IMR-90 (cell line): Measurements from ENCODE around the gene ARAP2. TPM values are rescaled to one million over a fixed set of nuclear protein-coding genes. Genes with fewer than 3 reads are reported as not detected.

ENCODE experiments used
- ATAC-seq: fragments of 200-7000 bp; cut with Tn5 transposase; 2 replicates; pipeline ENCODE4 v1.9.1; 2020; ENCODE audit warnings: low read depth, mild to moderate bottlenecking, moderate library complexity
- BruUV-seq: library from RNA; stranded (reverse); fragments of 400-500 nt; replicated peaks from 2 replicates; lab custom pipeline; 2021; lab: Mats Ljungman, UMichigan
- CTCF ChIA-PET: fragments of 300-600 bp; formaldehyde crosslinking; extraction: SDS; loops from one replicate; lab custom pipeline; 2021; ENCODE audit warnings: antibody characterized with exemption; lab: Yijun Ruan, JAX
- POLR2A ChIA-PET: fragments of 300-600 bp; sonication (Branson Sonifier 250); formaldehyde crosslinking; loops from one replicate; lab custom pipeline; 2022; ENCODE audit warnings: antibody characterized with exemption; ENCODE audit not compliant: unreplicated experiment; lab: Charles Lee
- DNase-seq: peaks from one replicate; pipeline ENCODE4 v3.0.0; 2013
- H2AFZ ChIP-seq: replicated peaks from 2 replicates; pipeline ENCODE3; 2013; ENCODE audit warnings: low read length, mild to moderate bottlenecking; ENCODE audit not compliant: poor library complexity
- H2AK5ac ChIP-seq: 2 replicates; pipeline ENCODE4 v1.6.1; 2013; ENCODE audit warnings: low read depth, low read length, inconsistent platforms
- H2AK9ac ChIP-seq: replicated peaks from 2 replicates; pipeline ENCODE3; 2013; ENCODE audit warnings: mild to moderate bottlenecking, low read depth, low read length, moderate library complexity; ENCODE audit not compliant: poor library complexity
- H2BK120ac ChIP-seq: 2 replicates; pipeline ENCODE4 v1.6.1; 2013; ENCODE audit warnings: low read depth, low read length, inconsistent platforms
- H2BK15ac ChIP-seq: 3 replicates; pipeline ENCODE4 v1.6.1; 2013; ENCODE audit warnings: low read depth, low read length, inconsistent platforms
- H2BK20ac ChIP-seq: 2 replicates; pipeline ENCODE4 v1.6.1; 2013; ENCODE audit warnings: low read depth, mild to moderate bottlenecking, inconsistent platforms, low read length, moderate library complexity
- H2BK5ac ChIP-seq: 2 replicates; pipeline ENCODE4 v1.6.1; 2013; ENCODE audit warnings: mild to moderate bottlenecking, low read depth, low read length, inconsistent platforms; ENCODE audit not compliant: poor library complexity, severe bottlenecking
- H3K14ac ChIP-seq: replicated peaks from 2 replicates; pipeline ENCODE4 v1.6.1; 2013; ENCODE audit warnings: low read depth, low read length, inconsistent platforms
- H3K18ac ChIP-seq: 2 replicates; pipeline ENCODE4 v1.6.1; 2013; ENCODE audit warnings: low read depth, low read length, control low read depth
- H3K23ac ChIP-seq: 2 replicates; pipeline ENCODE4 v1.6.1; 2013; ENCODE audit warnings: low read depth, low read length, inconsistent platforms
- H3K27ac ChIP-seq: 2 replicates; pipeline ENCODE4 v1.5.1; 2013; ENCODE audit warnings: mild to moderate bottlenecking, control low read depth, low read length; ENCODE audit not compliant: insufficient read depth
- H3K27me3 ChIP-seq: 2 replicates; pipeline ENCODE4 v1.6.1; 2013; ENCODE audit warnings: low read length; ENCODE audit not compliant: control insufficient read depth, insufficient read depth
- H3K36me3 ChIP-seq: 2 replicates; pipeline ENCODE4 v1.6.1; 2013; ENCODE audit warnings: low read length, mixed read lengths; ENCODE audit not compliant: control insufficient read depth, insufficient read depth
- H3K4ac ChIP-seq: 2 replicates; pipeline ENCODE4 v1.6.1; 2013; ENCODE audit warnings: low read depth, low read length, inconsistent platforms
- H3K4me1 ChIP-seq: 2 replicates; pipeline ENCODE4 v1.6.1; 2013; ENCODE audit warnings: low read length, mixed read lengths; ENCODE audit not compliant: control insufficient read depth, insufficient read depth
- H3K4me2 ChIP-seq: 2 replicates; pipeline ENCODE4 v1.6.1; 2013; ENCODE audit warnings: low read depth, mild to moderate bottlenecking, control low read depth, low read length, moderate library complexity
- H3K4me3 ChIP-seq: 2 replicates; pipeline ENCODE4 v1.5.1; 2013; ENCODE audit warnings: low read depth, mild to moderate bottlenecking, control low read depth, low read length, moderate library complexity; ENCODE audit not compliant: insufficient read depth
- H3K56ac ChIP-seq: 2 replicates; pipeline ENCODE4 v1.6.1; 2013; ENCODE audit warnings: low read length, inconsistent platforms; ENCODE audit not compliant: insufficient read depth; ENCODE audit errors: extremely low read depth
- H3K79me1 ChIP-seq, 2 experiments: 2 replicates each; pipeline ENCODE4 v1.6.1; 2013; ENCODE audit warnings: low read length in 2 of 2, inconsistent platforms in 1 of 2, low read depth in 1 of 2
- H3K9ac ChIP-seq: 2 replicates; pipeline ENCODE4 v1.6.1; 2013; ENCODE audit warnings: low read depth, low read length, control low read depth
- H3K9me1 ChIP-seq: 2 replicates; pipeline ENCODE4 v1.6.1; 2013; ENCODE audit warnings: low read length, inconsistent platforms; ENCODE audit not compliant: insufficient read depth
- H3K9me3 ChIP-seq: 2 replicates; pipeline ENCODE4 v1.6.1; 2013; ENCODE audit warnings: low read length; ENCODE audit not compliant: control insufficient read depth, insufficient read depth
- H4K20me1 ChIP-seq: 2 replicates; pipeline ENCODE4 v1.6.1; 2013; ENCODE audit warnings: low read length, inconsistent platforms; ENCODE audit not compliant: insufficient read depth
- H4K5ac ChIP-seq: 2 replicates; pipeline ENCODE4 v1.6.1; 2013; ENCODE audit warnings: mild to moderate bottlenecking, low read depth, low read length, control low read depth
- H4K8ac ChIP-seq, 2 experiments: 2 replicates each; pipeline ENCODE4 v1.6.1; 2013; ENCODE audit warnings: low read depth in 2 of 2, low read length in 2 of 2, control low read depth in 1 of 2, inconsistent platforms in 1 of 2
- H4K91ac ChIP-seq: 2 replicates; pipeline ENCODE4 v1.6.1; 2013; ENCODE audit warnings: low read depth, low read length, inconsistent platforms; ENCODE audit not compliant: insufficient read depth
- BHLHE40 ChIP-seq: fragments of 150-350 bp; IDR thresholded peaks from 2 replicates; pipeline ENCODE4 v1.6.1; 2016; ENCODE audit warnings: mild to moderate bottlenecking, low read depth, low read length
- CEBPB ChIP-seq: IDR thresholded peaks from 2 replicates; pipeline ENCODE4 v1.6.1; 2012; ENCODE audit warnings: low read depth, low read length, improper control_type of control experiment
- CHD1 ChIP-seq: IDR thresholded peaks from 2 replicates; pipeline ENCODE4 v1.6.1; 2012; ENCODE audit warnings: low read depth, low read length, improper control_type of control experiment
- FOS ChIP-seq: fragments of 150-350 bp; IDR thresholded peaks from 2 replicates; pipeline ENCODE4 v1.6.1; 2016; ENCODE audit warnings: low read depth, low read length
- MAZ ChIP-seq: IDR thresholded peaks from 2 replicates; pipeline ENCODE4 v1.6.1; 2012; ENCODE audit warnings: low read depth, mild to moderate bottlenecking, low read length, improper control_type of control experiment, moderate library complexity, borderline replicate concordance
- RCOR1 ChIP-seq: IDR thresholded peaks from 2 replicates; pipeline ENCODE4 v1.6.1; 2012; ENCODE audit warnings: mild to moderate bottlenecking, low read length, improper control_type of control experiment; ENCODE audit not compliant: insufficient replicate concordance
- SMC3 ChIP-seq: fragments of 150-350 bp; IDR thresholded peaks from 2 replicates; pipeline ENCODE4 v1.6.1; 2016; ENCODE audit warnings: low read depth, mild to moderate bottlenecking, antibody characterized with exemption, low read length, moderate library complexity
- WGBS, 2 experiments: methylation state at CpG; one replicate each; pipeline versions ENCODE4 v1.1.5 to v1.1.7; 2013; ENCODE audit warnings: missing lambda C conversion rate in 2 of 2; ENCODE audit not compliant: insufficient read length in 1 of 2; ENCODE audit errors: extremely low coverage in 2 of 2; 5-methylcytosine and 5-hydroxymethylcytosine counted together
- dilution Hi-C: fragments of 300-500 bp; cut with HindIII; formaldehyde crosslinking; loops from one replicate; pipeline ENCODE4 v1.14.3; 2018; ENCODE audit warnings: low sequenced_read_pairs; ENCODE audit not compliant: unreplicated experiment
- in situ Hi-C: fragments of 300-500 bp; cut with MboI; formaldehyde crosslinking; loops from 3 replicates; pipeline ENCODE4 v1.14.3; 2019; ENCODE audit warnings: low sequenced_read_pairs, inconsistent platforms, mixed read lengths
- intact Hi-C: fragments of 100-400 bp; cut with micrococcal nuclease; formaldehyde crosslinking; loops from 2 replicates; pipeline ENCODE4 v1.10.0; 2022
- polyA plus RNA-seq, 3 experiments: library from polyadenylated mRNA; depleted of rRNA; stranded (reverse); fragments of >200 nt; gene quantifications; 2 replicates each; pipeline ENCODE4 v1.2.3, GENCODE V29; 2012; ENCODE audit warnings: low replicate concordance in 1 of 3
- total RNA-seq: library from RNA; depleted of rRNA; stranded (reverse); fragments of >200 nt; gene quantifications from 2 replicates; pipeline ENCODE4 v1.2.3, GENCODE V29; 2012
- TF ChIP-seq, protein P1 (sequence below): fragments of 150-350 bp; IDR thresholded peaks from 2 replicates; pipeline ENCODE4 v1.6.1; 2017; ENCODE audit warnings: mild to moderate bottlenecking, antibody characterized with exemption, low read length, low read depth
- TF ChIP-seq, protein P2 (sequence below): conservative IDR thresholded peaks from 2 replicates; pipeline ENCODE4 v1.5.1; 2012; ENCODE audit warnings: mild to moderate bottlenecking, low read depth, low read length, improper control_type of control experiment

Gene ARAP2
- total and polyA plus RNA-seq, 2 of the 4 experiments (the other 2 are of a cell fraction) = 0.32 to 1.8 TPM

GRCh38 chr4:36260731-36261130 lies 16.4 kb upstream of the ARAP2 start:
- ATAC-seq = no peak

More at GRCh38 chr4:36260731-36261130, 16.4 kb upstream of the ARAP2 start:
- Histone ChIP-seq H2AFZ (no peak overlapping the region), H3K79me1 (no peaks in the 10 kb centered on the region), H2AK9ac (no peak overlapping the region), H3K4me2 (no peak overlapping the region), H3K36me3 (no peaks in the 10 kb centered on the region), H4K91ac (no peak overlapping the region), H3K9me1 (no peaks in the 10 kb centered on the region), H4K20me1 (no peaks in the 10 kb centered on the region), H3K23ac (no peak overlapping the region), H2BK5ac (no peak overlapping the region), H4K8ac (no peak overlapping the region), H3K4me3 (no peak overlapping the region), H4K5ac (no peak overlapping the region), H2AK5ac (no peak overlapping the region), H3K18ac (no peak overlapping the region), H3K4me1 (no peaks in the 10 kb centered on the region), H2BK15ac (no peak overlapping the region), H3K14ac (no peak overlapping the region), H3K4ac (no peak overlapping the region), H3K27ac (no peak overlapping the region), H3K9ac (no peak overlapping the region), H2BK120ac (no peak overlapping the region), H3K27me3 (no peaks in the 10 kb centered on the region), H2BK20ac (no peak overlapping the region), H3K9me3 (no peaks in the 10 kb centered on the region), H3K56ac (no peak overlapping the region)
- no peak for DNase-seq
- CTCF ChIA-PET = no interaction called here
- dilution Hi-C loops (no loop called here), in situ Hi-C loops (no loop called here), intact Hi-C loops (no loop called here)
- WGBS, 2 experiments = 40% methylated on average over 2 of the region's 5 CpGs; no CpG with 5 or more reads in 1 of the 2 experiments
- POLR2A ChIA-PET = no interaction called here
- TF ChIP-seq RCOR1 = no peak
- no peak for TF ChIP-seq CEBPB
- TF ChIP-seq CHD1 = no peak
- TF ChIP-seq FOS = no peak
- TF ChIP-seq SMC3 = no peak
- TF ChIP-seq BHLHE40 = no peak
- TF ChIP-seq, protein P1, sequence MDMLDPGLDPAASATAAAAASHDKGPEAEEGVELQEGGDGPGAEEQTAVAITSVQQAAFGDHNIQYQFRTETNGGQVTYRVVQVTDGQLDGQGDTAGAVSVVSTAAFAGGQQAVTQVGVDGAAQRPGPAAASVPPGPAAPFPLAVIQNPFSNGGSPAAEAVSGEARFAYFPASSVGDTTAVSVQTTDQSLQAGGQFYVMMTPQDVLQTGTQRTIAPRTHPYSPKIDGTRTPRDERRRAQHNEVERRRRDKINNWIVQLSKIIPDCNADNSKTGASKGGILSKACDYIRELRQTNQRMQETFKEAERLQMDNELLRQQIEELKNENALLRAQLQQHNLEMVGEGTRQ = no peak
- TF ChIP-seq MAZ = no peak
- TF ChIP-seq, protein P2, sequence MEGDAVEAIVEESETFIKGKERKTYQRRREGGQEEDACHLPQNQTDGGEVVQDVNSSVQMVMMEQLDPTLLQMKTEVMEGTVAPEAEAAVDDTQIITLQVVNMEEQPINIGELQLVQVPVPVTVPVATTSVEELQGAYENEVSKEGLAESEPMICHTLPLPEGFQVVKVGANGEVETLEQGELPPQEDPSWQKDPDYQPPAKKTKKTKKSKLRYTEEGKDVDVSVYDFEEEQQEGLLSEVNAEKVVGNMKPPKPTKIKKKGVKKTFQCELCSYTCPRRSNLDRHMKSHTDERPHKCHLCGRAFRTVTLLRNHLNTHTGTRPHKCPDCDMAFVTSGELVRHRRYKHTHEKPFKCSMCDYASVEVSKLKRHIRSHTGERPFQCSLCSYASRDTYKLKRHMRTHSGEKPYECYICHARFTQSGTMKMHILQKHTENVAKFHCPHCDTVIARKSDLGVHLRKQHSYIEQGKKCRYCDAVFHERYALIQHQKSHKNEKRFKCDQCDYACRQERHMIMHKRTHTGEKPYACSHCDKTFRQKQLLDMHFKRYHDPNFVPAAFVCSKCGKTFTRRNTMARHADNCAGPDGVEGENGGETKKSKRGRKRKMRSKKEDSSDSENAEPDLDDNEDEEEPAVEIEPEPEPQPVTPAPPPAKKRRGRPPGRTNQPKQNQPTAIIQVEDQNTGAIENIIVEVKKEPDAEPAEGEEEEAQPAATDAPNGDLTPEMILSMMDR = no peak
- BruUV-seq = no TSS peak
